ENCODE data around the gene PPIL1. TPM values are rescaled to one million over a fixed set of nuclear protein-coding genes. Genes with fewer than 3 reads are reported as not detected.

The PPIL1 gene
- total and polyA plus RNA-seq, 2 of the 13 experiments (the other 11 are each of a cell fraction or from before 2014, with no cell fraction given): 74.2 to 144 TPM

- no peak for TF ChIP-seq HMGXB3 (CRISPR knock-in tag; IDR thresholded peaks at IDR 0.05; ENCODE audit: borderline replicate concordance)
- no peak for TF ChIP-seq CC2D1A (CRISPR knock-in tag; IDR thresholded peaks at IDR 0.05)
- TF ChIP-seq ZNF749 (CRISPR knock-in tag; IDR thresholded peaks at IDR 0.05; ENCODE audit: borderline replicate concordance): no peak
- 0 out of 2 replicates have a peak, but pooled peaks have one; percentile 12 for TF ChIP-seq NCOA2 (CRISPR knock-in tag; IDR thresholded peaks at IDR 0.05)
- TF ChIP-seq ZNF883 (CRISPR knock-in tag; IDR thresholded peaks at IDR 0.05; ENCODE audit: not compliant biosample characterization): peak; percentile 4
- no peak for TF ChIP-seq GTF2F1 (IDR thresholded peaks at IDR 0.05; ENCODE audit: low read length)
- TF ChIP-seq PRMT3 (CRISPR knock-in tag; IDR thresholded peaks at IDR 0.05; ENCODE audit: borderline replicate concordance, low read depth): no peak
- no peak for TF ChIP-seq ATF5 (CRISPR knock-in tag; IDR thresholded peaks at IDR 0.05; ENCODE audit: low read depth)
- peak; percentile 62 for TF ChIP-seq ZBTB33 (CRISPR knock-in tag; IDR thresholded peaks at IDR 0.05)
- 0 out of 2 replicates have a peak, but pooled peaks have one; percentile 8 for TF ChIP-seq JUND (CRISPR knock-in tag; IDR thresholded peaks at IDR 0.05)
- TF ChIP-seq SNAPC5 (CRISPR knock-in tag; IDR thresholded peaks at IDR 0.05; ENCODE audit: borderline replicate concordance): no peak
Observed at GRCh38 chr6:36840432-36841403, 33.9 kb downstream of the PPIL1 start (continued).

Measured in HepG2 (cell line).